ENCODE data around the gene PKIG.

- TF ChIP-seq MYC (IDR thresholded peaks at IDR 0.05; ENCODE audit: low read depth, low read length): no peak
- no peak for TF ChIP-seq CTCF (IDR thresholded peaks at IDR 0.05; ENCODE audit: extremely low read depth in 1 of 2, insufficient read depth in 1 of 2, low read depth in 1 of 2, low read length in 2 of 2)
- TF ChIP-seq, protein P1, sequence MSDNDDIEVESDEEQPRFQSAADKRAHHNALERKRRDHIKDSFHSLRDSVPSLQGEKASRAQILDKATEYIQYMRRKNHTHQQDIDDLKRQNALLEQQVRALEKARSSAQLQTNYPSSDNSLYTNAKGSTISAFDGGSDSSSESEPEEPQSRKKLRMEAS (IDR thresholded peaks at IDR 0.05; ENCODE audit: insufficient read depth, insufficient read length): no peak
- TF ChIP-seq POLR2AphosphoS5 (IDR thresholded peaks at IDR 0.05; ENCODE audit: insufficient read depth, low read depth, low read length): no peak
- TF ChIP-seq POLR2A (IDR thresholded peaks at IDR 0.05; ENCODE audit: low read depth, low read length): no peak
Observed at GRCh38 chr20:44648579-44648978, 66.2 kb downstream of the PKIG start.
